Activated CD4-positive, alpha-beta T cell treated with anti-CD3 and anti-CD28 coated beads for 36 hours (primary cell): ENCODE data around the gene ITIH6. TPM values are rescaled to one million over a fixed set of nuclear protein-coding genes. Genes with fewer than 3 reads are reported as not detected.

ENCODE experiments used
- ATAC-seq: fragments of 200-7000 bp; cut with Tn5 transposase; one replicate; pipeline ENCODE4 v1.10.0; 2021; ENCODE audit warnings: mild to moderate bottlenecking, moderate library complexity
- CTCF ChIA-PET: fragments of 350-600 bp; sonication (Branson Sonifier 250); formaldehyde crosslinking; loops from one replicate; lab custom pipeline; 2021; ENCODE audit warnings: antibody characterized with exemption; lab: Charles Lee
- POLR2A ChIA-PET: fragments of 350-600 bp; sonication (Branson Sonifier 250); formaldehyde crosslinking; loops from one replicate; lab custom pipeline; 2021; ENCODE audit warnings: antibody characterized with exemption, inconsistent platforms; lab: Charles Lee
- DNase-seq: peaks from one replicate; pipeline ENCODE4 v3.0.0-alpha.2; 2020
- H3K27ac Mint-ChIP-seq: one replicate; pipeline ENCODE4 v1.8.0; 2021; ENCODE audit warnings: mixed read lengths
- H3K27me3 Mint-ChIP-seq: one replicate; pipeline ENCODE4 v1.8.0; 2021; ENCODE audit warnings: mixed read lengths
- H3K36me3 Mint-ChIP-seq: one replicate; pipeline ENCODE4 v1.8.0; 2021; ENCODE audit warnings: low read depth, mixed read lengths
- H3K4me1 Mint-ChIP-seq: one replicate; pipeline ENCODE4 v1.8.0; 2021; ENCODE audit warnings: mixed read lengths
- H3K4me3 Mint-ChIP-seq: one replicate; pipeline ENCODE4 v1.8.0; 2021; ENCODE audit warnings: mild to moderate bottlenecking, moderate library complexity, mixed read lengths
- H3K9me3 Mint-ChIP-seq: one replicate; pipeline ENCODE4 v1.8.0; 2021; ENCODE audit warnings: low read depth, mixed read lengths
- intact Hi-C, 2 experiments: fragments of 100-400 bp; cut with DNase I in 1 of 2; cut with micrococcal nuclease in 1 of 2; formaldehyde crosslinking; loops; one replicate each; pipeline versions ENCODE4 v1.14.2 to v1.15.1; 2022 to 2024; cut with DNase I, micrococcal nuclease
- total RNA-seq, 2 experiments: library from RNA; stranded (reverse); gene quantifications; one replicate each; pipeline ENCODE4 v1.2.3, GENCODE V29; 2021

Gene ITIH6
- total RNA-seq, 2 experiments from 2014 or later: not detected

DNA sequence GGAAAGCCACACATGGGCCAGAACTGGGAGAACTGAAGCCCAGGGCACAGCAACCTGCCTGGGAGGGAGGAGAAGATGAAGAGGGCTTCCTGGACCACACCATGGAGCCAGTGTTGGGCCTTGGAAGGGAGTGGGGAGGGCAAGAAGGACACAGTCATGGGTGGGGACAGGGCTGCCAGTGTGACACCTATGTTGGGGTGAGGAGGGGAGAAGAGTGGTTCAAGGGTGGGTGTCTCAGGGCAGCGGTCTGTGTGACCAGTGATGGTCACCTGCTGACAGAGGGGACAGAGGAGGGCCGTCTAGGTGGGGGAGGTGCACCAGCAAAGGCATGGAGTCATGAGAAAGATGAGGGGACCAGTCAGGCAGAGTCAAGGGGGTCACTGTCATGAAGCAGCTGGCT is 23.3 kb upstream of the ITIH6 start:
- Mint-ChIP-seq H3K36me3 (peaks cover 1% of the 10 kb centered on the region), H3K4me3 (no peak overlapping the region), H3K27me3 (no peaks in the 10 kb centered on the region), H3K27ac (no peak overlapping the region), H3K9me3 (no peaks in the 10 kb centered on the region), H3K4me1 (peaks cover 7% of the 10 kb centered on the region)
- intact Hi-C loops: no loop called here
- ChIA-PET POLR2A (no interaction called here), CTCF (no interaction called here)
- ATAC-seq (no peak), DNase-seq (no peak)

DNA sequence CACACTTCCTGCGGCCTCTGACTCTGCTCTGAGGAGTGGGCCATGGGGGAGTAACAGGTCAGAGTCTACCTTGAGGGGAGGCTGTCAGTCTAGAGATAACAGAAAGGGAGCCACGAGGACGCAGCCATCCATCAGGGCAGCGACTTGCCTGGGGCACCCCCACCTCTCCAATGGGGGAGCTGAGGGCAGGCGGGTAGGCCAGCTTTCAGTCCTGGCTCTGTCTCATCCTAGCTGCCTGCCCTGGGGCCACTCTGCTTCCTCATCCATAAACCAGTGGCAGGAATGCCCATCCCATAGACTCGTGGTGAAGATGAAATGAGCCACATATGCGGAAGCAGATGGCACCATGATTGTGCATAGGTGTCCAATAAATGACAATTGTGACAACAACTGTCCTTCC is 22.7 kb upstream of the ITIH6 start:
- POLR2A ChIA-PET: no interaction called here
- Mint-ChIP-seq H3K9me3 (no peaks in the 10 kb centered on the region), H3K27ac (no peak overlapping the region), H3K27me3 (no peaks in the 10 kb centered on the region), H3K36me3 (peaks cover 7% of the 10 kb centered on the region), H3K4me3 (no peak overlapping the region), H3K4me1 (peaks cover 3% of the 10 kb centered on the region)
- DNase-seq (no peak), ATAC-seq (no peak)
- CTCF ChIA-PET: no interaction called here
- intact Hi-C loops: no loop called here

DNA sequence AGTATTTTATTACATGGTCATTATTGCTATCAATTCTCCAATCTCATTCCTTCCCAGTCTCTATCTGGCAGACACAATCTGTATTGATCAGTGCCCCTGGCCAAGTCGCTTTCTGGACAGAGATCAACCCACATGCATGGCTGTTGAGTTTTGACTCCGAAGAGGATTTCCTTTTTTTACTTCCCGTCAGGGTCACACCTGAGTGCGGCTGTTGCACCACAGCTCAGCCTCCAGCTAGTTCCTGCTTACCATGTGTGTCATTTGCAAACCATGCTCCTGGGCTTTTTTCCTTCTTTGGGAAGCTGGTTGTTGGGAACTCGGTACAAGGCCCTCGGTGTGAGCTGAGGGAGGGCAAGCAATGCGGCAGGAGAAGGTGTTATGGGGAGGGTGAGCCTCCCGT is 21.1 kb upstream of the ITIH6 start:
- H3K4me1 Mint-ChIP-seq: peaks cover 3% of the 10 kb centered on the region
- H3K36me3 Mint-ChIP-seq: peaks cover 11% of the 10 kb centered on the region
- H3K27me3 Mint-ChIP-seq: no peaks in the 10 kb centered on the region
- CTCF ChIA-PET: no interaction called here
- POLR2A ChIA-PET: no interaction called here
- intact Hi-C loops: no loop called here
- DNase-seq (no peak), ATAC-seq (no peak)
- H3K27ac Mint-ChIP-seq: no peak overlapping the region
- H3K9me3 Mint-ChIP-seq: no peaks in the 10 kb centered on the region
- no peak overlapping the region for H3K4me3 Mint-ChIP-seq

DNA sequence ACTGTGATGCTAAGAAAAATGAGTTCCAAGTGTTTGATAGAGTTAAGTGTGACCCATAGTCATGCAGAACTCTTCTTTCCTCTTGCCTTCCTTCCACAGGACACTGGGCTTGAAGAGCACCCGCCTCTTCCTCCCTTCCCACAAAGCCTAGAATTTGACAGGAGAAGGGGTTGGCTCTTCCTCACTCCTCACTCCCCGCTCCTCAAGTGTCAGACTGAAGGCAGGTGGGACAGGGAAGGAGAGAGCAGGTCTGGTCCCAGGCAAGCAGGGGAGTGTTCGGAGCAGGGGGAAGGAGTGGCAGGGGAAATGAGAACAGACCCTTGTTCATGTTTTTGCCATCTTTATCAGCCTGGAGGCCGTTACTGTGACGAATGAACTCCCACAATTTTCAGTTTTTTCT is 20.2 kb upstream of the ITIH6 start:
- CTCF ChIA-PET: no interaction called here
- peaks cover 14% of the 10 kb centered on the region for H3K36me3 Mint-ChIP-seq
- ATAC-seq: no peak

DNA sequence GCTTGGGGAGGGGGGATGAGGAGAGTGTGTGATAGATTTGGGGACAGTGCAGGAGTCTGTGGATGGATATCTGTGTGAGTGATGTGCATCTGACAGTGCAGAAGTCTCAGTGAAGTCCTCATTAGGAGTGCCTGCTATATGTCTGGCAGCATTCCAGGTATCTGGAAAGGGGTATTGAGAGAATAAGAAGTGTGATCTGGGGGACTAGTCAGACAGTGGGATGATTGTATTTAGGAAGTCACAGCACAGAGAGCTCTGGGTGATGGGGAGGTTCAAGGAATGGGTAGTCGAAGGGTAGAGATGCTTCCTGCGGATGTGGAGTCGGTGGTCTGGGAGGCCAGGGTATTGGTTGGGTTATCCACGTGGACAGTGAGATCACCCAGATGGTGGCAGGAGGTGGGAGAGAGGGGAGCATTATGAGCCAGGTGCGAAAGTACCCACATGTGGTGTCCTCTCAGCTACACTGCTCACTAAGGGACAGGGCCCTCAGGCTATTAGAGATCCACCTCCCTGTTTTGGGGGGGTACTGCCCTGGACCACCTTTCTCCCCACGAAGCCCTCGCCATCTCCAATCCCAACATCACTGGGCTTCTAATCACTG is 19.3 kb upstream of the ITIH6 start:
- no peak for DNase-seq
- POLR2A ChIA-PET: no interaction called here
- Mint-ChIP-seq H3K27ac (no peak overlapping the region), H3K4me3 (no peak overlapping the region), H3K27me3 (no peaks in the 10 kb centered on the region), H3K4me1 (peaks cover 3% of the 10 kb centered on the region), H3K9me3 (no peaks in the 10 kb centered on the region), H3K36me3 (peaks cover 15% of the 10 kb centered on the region)
- CTCF ChIA-PET: no interaction called here
- ATAC-seq: no peak
- intact Hi-C loops: no loop called here

More for the DNA sequence above, 20.2 kb upstream of the ITIH6 start:
- POLR2A ChIA-PET: interaction anchor here (0.6 kb wide), 1 partner anchor 178 kb away, joined by 3 read pairs; no protein-coding TSS in a partner anchor
- H3K27me3 Mint-ChIP-seq: no peaks in the 10 kb centered on the region
- intact Hi-C loops: no loop called here
- H3K4me1 Mint-ChIP-seq: peaks cover 3% of the 10 kb centered on the region
- DNase-seq: no peak
- H3K4me3 Mint-ChIP-seq: no peak overlapping the region
- no peak overlapping the region for H3K27ac Mint-ChIP-seq
- H3K9me3 Mint-ChIP-seq: no peaks in the 10 kb centered on the region

DNA sequence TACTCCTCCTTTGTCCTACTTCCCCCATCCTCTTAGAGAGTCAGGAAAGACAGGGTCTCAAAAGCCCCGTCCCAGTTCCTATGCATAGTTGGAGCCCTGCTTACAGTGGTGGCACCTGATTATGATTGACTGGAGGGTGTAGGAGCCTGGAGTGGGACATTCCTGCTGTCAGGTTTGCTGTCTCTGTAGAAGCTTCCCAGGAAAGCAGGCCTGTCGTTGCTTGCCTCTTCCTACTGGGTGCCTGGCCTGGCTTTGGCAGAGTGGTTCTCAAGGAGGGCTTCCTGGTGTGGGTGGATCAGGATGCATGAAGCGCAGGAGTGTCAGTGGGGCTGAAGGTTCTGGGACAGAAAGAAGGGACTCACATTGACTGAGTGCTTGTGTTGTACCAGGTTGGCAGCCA is 14.3 kb upstream of the ITIH6 start:
- DNase-seq: no peak
- no peak for ATAC-seq
- Mint-ChIP-seq H3K9me3 (no peaks in the 10 kb centered on the region), H3K4me1 (peaks cover 16% of the 10 kb centered on the region), H3K27me3 (no peaks in the 10 kb centered on the region), H3K27ac (no peak overlapping the region), H3K4me3 (no peak overlapping the region), H3K36me3 (peaks cover 17% of the 10 kb centered on the region)
- intact Hi-C loops: no loop called here
- CTCF ChIA-PET: no interaction called here
- POLR2A ChIA-PET: no interaction called here

DNA sequence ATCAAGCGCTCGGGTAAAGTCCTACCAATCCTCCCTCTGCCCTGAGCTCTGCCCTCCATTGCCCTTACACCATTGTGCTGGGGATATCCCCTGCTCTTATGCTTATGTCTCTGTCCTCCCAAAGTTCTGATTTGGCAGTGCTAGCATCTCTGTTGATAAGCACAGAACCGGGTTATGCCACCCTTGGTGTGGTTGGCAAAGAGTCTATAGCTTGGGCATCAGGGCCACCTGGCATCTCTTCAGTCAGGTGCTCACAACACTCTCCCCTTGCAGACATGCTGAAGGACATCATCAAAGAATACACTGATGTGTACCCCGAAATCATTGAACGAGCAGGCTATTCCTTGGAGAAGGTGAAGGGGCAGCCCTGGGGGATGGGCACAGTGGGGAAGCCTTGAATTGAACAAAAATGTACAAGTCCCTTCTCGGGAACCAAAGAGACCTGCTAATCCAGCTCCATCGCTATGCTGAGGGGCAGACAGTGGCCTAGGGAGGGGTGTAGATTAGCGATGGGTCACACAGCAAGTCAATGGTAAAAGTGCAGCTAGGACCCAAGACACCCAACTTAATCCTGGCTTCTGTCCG is 13.3 kb upstream of the ITIH6 start:
- ChIA-PET POLR2A (no interaction called here), CTCF (no interaction called here)
- no peak overlapping the region for H3K27ac Mint-ChIP-seq
- H3K4me1 Mint-ChIP-seq: peaks cover 16% of the 10 kb centered on the region
- no peak overlapping the region for H3K4me3 Mint-ChIP-seq
- intact Hi-C loops: no loop called here
- ATAC-seq: no peak
- DNase-seq: no peak
- H3K9me3 Mint-ChIP-seq: no peaks in the 10 kb centered on the region
- no peaks in the 10 kb centered on the region for H3K27me3 Mint-ChIP-seq
- peaks cover 17% of the 10 kb centered on the region for H3K36me3 Mint-ChIP-seq

DNA sequence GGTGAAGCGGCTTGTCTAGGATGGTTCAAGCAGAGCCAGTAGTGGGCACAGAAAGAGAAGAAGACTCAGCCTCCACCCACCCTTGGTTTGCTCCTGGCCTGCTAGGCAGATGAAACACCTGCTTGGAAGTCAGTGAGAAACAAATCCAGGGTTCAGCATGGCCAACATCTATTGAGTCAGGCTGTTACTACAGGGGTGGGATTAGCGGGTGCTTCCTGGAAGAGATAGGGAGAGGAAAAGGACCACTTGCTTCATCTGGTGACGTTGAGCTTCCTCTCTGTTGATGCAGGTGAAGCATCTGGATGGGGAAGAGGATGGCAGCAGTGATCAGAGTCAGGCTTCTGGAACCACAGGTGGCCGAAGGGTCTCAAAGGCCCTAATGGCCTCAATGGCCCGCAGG is 12.5 kb upstream of the ITIH6 start:
- Mint-ChIP-seq H3K27ac (no peak overlapping the region), H3K36me3 (peaks cover 8% of the 10 kb centered on the region), H3K27me3 (no peaks in the 10 kb centered on the region), H3K9me3 (no peaks in the 10 kb centered on the region), H3K4me1 (peaks cover 16% of the 10 kb centered on the region), H3K4me3 (peak overlapping the region; percentile 3)
- CTCF ChIA-PET: no interaction called here
- POLR2A ChIA-PET: no interaction called here
- no peak for ATAC-seq
- DNase-seq: no peak
- intact Hi-C loops: no loop called here

DNA sequence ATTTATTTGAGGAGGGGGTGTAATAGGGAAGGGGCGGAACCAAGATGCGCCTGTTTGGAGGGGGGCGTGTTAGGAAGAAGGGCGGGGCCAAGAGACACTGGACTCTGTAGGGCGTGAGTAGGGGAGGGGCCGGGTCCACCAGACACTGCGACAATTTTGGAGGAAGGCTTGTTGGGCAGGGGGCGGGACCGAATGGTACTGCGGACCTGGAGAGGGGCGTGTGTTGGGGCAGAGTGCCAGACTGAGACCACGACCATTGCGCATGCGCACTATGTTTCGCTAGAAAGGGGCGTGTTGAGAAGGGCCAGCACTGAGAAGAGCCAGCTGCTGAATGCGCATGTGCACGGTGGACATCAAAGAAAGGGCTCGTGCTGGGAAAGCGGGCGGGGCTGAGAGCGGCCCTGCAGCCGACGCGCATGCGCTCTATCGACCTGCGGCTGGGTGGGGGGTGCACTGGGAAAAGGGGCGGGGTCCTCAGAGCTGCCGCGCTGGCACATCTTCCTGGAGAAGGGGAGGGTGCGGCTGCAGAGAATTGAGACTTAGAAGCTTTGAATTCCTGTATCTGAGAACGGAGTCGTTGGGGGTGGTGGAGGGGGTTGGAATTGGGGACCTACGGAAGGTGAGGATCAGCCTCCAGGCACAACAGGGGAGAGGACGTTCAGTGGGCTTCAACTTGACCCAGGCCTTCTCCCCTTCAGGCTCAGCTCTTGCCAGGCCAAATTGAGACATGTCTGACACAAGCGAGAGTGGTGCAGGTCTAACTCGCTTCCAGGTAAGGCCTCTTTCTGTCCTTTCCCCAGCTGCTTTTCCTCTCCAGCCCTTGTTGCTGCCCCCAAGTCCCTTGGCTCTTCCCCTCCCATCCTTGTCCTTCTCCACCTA is 10.8 kb upstream of the ITIH6 start:
- peak; percentile 92 for ATAC-seq
- intact Hi-C loops: loop anchor here (1.0 to 5.0 kb wide), 11 partner anchors 112 to 1127 kb away; partner anchors contain the start of genes APEX2 (in 2 of the 2), FAM120C (in 1 of the 2), GNL3L (in 1 of the 2) and PHF8 (in 1 of the 2)
- CTCF ChIA-PET: interaction anchor here (0.7 to 1.0 kb wide), 2 partner anchors 169 to 277 kb away, joined by 3 read pairs; no protein-coding TSS in a partner anchor

DNA sequence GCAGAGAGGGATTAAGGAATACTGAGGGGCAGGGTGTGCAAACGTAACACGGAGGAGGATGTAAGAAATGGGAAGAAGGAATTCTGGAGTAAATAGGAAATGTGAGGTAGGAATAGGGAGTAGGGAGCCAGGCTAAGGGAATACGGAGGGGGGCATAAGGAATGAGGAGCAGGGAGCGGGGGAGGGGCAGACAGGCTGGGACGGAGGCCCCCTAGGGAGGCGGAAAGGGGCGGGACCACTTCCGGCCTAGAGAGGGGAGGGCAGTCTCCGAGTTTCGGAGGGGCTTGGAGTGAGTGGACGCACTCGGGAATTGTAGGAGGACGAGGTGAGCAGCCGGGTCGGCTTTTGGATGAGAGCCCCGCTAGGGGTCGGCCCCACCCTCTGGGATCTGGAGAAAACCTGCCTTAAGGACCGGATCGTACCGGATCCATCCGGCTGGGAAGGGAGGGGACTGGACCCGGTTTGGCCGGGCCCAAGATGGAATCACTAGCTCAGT is 10.1 kb upstream of the ITIH6 start:
- Mint-ChIP-seq H3K27ac (peak overlapping the region; percentile 89), H3K4me1 (peaks cover 16% of the 10 kb centered on the region), H3K4me3 (peak overlapping the region; percentile 87), H3K9me3 (no peaks in the 10 kb centered on the region), H3K27me3 (no peaks in the 10 kb centered on the region), H3K36me3 (peaks cover 3% of the 10 kb centered on the region)
- intact Hi-C loops: loop anchor here (1.0 to 5.0 kb wide), 11 partner anchors 113 to 1126 kb away; partner anchors contain the start of genes APEX2 (in 2 of the 2), FAM120C (in 1 of the 2), GNL3L (in 1 of the 2) and PHF8 (in 1 of the 2)
- DNase-seq: peak; percentile 58
- CTCF ChIA-PET: no interaction called here
- peak; percentile 20 for ATAC-seq
- POLR2A ChIA-PET: interaction anchor here (1.2 kb wide), 1 partner anchor 169 kb away, joined by 7 read pairs; no protein-coding TSS in a partner anchor

More for the DNA sequence above, 10.8 kb upstream of the ITIH6 start:
- H3K27me3 Mint-ChIP-seq: no peaks in the 10 kb centered on the region
- H3K36me3 Mint-ChIP-seq: peaks cover 6% of the 10 kb centered on the region
- peaks cover 16% of the 10 kb centered on the region for H3K4me1 Mint-ChIP-seq
- POLR2A ChIA-PET: interaction anchor here (1.2 kb wide), 1 partner anchor 169 kb away, joined by 7 read pairs; no protein-coding TSS in a partner anchor
- H3K9me3 Mint-ChIP-seq: no peaks in the 10 kb centered on the region
- H3K4me3 Mint-ChIP-seq: peak overlapping the region; percentile 87
- DNase-seq: peak; percentile 93
- H3K27ac Mint-ChIP-seq: peak overlapping the region; percentile 89

DNA sequence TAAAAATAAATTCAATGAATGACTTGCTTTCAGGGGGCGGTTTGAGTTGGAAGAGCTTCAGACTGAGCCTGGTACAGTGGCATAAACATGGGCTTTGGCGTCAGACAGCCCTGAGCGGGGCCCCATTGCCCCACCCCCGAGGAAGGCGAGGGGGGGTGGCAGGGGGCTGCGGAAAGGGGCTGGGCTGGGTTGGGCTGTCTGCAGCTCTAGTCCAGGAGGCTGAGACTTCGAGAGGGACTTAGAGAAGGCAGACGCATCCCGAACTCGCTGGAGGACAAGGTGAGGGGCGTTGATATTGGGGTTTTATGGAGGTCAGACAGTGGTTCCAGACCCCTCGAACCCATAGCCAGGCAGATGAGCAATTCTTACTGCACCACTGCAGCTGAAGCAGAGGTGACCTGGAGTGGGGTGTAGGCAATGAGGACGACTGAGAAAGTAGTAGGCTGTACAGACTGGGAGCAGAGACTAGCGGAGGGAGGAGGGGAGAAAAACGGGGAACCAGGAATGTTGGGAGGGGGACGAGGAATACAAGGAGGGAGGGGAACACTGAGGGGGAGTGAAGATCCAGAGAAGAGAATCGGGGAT is 9.6 kb upstream of the ITIH6 start, which contains the start of gene MAGED2:
TSS of gene MAGED2 (plus strand) at position 222 of the 585 bp plus-strand sequence. CDS start 1,587 bp downstream, outside the sequence.
- peak; percentile 59 for DNase-seq
- peak; percentile 24 for ATAC-seq

More for the DNA sequence above, 9.6 kb upstream of the ITIH6 start, which contains the start of gene MAGED2:
- Mint-ChIP-seq H3K4me1 (peaks cover 16% of the 10 kb centered on the region), H3K4me3 (peak within 1 kb of the TSS; percentile 87), H3K27me3 (no peaks in the 10 kb centered on the region), H3K9me3 (no peaks in the 10 kb centered on the region), H3K36me3 (peaks cover 3% of the 10 kb centered on the region), H3K27ac (peak within 1 kb of the TSS; percentile 89)
- intact Hi-C loops: loop anchor here (1.0 to 5.0 kb wide), 11 partner anchors 114 to 1125 kb away; partner anchors contain the start of genes APEX2 (in 2 of the 2), FAM120C (in 1 of the 2), GNL3L (in 1 of the 2) and PHF8 (in 1 of the 2)
- ChIA-PET POLR2A (interaction anchor here (1.2 kb wide), 1 partner anchor 168 kb away, joined by 7 read pairs; no protein-coding TSS in a partner anchor), CTCF (no interaction called here)
